GM21737 (cell line): ENCODE measurements around the gene KCTD19.

ENCODE experiments used
- ATAC-seq: cut with Tn5 transposase; IDR thresholded peaks from one replicate; pipeline ENCODE4 v1.9.1; 2021; ENCODE audit warnings: mild to moderate bottlenecking, moderate library complexity; ENCODE audit not compliant: unreplicated experiment

The KCTD19 gene

DNA sequence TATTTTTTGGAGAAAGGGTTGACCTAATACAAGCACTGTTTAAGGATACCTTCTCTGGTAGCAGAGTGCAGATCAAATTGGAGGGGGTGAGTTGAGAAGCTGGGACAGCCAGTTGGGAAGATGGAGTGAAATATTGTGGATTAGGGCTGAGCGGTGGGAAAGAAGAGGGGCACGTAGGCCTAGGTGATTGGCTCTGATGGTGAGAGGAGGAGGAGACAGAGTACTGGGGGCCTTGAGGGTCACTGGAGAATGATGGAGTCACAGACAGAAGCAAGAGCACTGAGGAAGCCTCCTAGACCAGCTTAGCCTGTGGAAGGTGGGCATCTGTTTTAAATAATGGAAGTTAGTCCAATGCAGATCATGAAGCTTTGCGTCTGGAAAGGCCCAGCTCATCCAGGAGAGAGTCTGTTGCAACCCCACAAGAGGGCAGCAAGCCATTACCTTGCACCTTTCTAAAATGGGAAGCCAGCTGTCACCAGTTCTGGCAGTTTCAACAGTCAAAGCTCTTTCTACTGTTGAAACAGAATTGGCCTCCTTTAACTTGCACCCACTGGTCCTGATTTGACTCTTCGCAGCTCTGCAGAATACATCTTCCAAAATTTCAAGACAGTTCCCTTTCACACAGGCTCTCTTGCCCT is 66.0 kb downstream of the KCTD19 start:
- no peak for ATAC-seq

DNA sequence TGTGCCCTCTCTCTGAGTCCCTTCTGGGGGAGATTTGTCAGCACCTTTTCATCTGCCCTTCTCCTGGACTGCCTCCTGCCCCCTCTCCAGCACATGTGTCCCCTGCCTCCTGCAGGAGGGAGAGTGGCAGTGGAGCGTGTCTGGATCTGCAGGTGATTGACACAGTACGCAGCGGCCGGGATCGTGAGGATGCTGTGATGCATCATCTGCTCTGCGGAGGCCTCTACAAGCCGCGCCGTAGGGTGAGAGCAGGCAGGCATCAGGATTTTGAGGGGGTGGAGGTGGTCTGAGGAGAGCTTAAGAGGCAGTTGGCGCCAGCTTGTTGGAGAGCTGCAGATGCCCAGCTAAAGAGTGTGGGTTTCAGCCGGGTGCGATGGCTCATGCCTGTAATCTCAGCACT is 66.8 kb downstream of the KCTD19 start:
- ATAC-seq = no peak

DNA sequence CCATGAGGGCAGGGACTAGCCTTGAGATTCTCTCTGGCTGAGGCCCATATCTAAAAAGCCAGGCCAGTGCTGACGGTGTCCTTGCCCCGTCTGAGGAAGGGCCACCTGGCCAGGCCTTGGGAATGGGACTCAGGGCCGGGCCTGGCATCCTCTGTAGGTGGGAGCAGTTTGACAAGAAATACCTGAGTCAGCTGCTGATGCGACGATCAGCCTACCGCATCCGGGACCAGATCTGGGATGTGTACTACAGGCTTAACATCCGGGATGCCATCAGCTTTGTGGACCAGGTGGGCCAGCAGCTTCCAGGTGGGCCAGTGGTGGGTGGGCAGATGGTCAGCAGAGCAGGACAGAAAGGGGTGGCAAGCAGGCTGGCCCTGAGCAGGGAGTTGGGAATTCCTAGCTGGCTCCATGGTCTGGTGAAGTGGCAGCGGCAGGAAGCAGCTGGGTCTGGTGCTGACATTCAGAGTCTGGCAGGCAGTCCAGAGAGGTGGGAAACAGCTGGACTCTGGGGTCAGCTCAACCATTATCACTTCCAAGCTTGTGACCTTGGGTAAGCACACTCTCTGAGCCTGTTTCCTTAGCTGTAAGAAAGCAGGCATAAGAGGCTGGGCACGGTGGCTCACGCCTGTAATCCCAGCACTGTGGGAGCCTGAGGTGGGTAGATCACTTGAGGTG is 68.2 kb downstream of the KCTD19 start:
- no peak for ATAC-seq

DNA sequence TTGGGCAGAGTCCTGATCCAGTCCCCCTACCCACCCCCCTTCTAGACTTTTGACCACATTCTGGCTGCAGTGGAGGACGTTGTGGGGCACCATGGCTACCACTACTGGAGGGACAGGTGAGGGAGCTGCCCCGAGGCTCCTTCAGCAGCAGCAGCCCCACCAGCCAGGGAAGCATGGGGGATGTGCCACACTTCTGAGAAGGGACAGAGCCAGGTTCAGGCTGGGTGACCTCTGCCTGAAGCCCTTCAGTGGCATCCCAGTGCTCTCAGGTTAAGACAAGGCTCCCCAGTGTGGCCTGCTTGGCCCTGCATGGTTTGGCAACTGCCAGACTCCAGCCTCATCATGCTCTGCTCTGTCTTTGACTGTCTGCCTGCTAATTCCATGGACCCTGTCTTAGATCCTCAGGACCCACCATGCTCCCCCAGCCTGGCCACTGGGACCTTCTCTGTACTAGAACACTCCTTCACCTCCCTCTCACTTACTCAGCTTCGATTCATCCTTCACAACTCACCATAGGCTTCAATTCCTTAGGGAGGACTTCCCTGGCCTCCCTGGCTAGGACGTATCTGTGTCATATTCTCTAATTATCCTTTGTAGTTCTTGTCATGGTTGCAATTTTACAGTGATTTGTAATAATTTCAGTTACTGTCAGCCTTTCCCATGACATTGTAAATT is 68.9 kb downstream of the KCTD19 start:
- no peak for ATAC-seq

DNA sequence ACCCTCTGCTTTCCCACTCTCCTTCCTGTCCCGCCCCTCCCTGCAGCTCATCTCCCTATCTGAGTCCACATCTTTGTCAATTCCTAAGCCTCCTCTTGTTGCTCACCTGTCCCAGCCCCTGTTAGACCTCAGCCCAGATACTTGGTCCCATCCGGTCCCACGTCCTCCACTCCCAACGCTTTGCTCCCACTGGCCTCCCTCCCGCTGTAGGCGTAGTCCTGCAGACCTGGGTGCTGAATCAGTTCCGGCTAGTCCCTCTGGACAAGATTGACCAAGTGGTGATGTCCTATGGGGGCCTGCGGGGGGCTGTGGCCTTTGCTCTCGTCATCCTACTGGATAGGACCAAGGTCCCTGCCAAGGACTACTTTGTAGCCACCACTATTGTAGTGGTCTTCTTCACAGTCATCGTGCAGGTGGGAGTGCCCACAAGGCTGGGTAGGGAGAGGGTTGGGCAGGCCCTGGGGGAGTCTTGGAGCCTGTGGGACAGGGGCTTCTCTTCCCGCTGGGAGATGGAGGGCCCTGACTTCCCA is 69.8 kb downstream of the KCTD19 start:
- ATAC-seq = no peak

DNA sequence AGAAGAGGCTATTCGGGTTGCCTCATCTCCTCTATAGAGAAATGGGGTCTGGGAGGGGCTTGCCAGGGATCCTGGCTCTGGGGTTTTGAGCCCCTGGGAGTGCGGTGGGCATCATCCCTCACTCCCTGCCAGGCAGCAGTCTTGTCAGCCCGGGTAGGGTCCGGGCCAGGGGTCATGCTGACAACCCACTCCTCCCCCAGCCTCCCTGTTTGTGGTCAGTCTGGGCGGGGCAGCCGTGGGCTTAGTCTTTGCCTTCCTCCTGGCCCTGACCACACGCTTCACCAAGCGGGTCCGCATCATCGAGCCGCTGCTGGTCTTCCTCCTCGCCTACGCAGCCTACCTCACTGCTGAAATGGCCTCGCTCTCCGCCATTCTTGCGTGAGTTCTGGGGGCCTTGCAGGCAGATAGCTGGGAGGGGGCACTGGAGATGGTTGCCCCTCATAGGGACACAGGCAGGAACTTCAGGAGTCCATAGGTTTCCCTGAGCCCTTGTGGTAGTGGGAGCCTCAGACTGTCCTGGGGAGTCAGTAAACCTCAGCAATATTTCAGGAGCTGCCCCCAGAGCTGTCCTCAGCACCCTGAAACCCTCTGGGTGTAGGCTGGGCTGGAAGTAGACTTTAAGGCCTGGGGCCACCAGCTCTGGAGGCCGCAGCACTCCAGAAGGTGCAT is 70.9 kb downstream of the KCTD19 start:
- ATAC-seq = no peak

DNA sequence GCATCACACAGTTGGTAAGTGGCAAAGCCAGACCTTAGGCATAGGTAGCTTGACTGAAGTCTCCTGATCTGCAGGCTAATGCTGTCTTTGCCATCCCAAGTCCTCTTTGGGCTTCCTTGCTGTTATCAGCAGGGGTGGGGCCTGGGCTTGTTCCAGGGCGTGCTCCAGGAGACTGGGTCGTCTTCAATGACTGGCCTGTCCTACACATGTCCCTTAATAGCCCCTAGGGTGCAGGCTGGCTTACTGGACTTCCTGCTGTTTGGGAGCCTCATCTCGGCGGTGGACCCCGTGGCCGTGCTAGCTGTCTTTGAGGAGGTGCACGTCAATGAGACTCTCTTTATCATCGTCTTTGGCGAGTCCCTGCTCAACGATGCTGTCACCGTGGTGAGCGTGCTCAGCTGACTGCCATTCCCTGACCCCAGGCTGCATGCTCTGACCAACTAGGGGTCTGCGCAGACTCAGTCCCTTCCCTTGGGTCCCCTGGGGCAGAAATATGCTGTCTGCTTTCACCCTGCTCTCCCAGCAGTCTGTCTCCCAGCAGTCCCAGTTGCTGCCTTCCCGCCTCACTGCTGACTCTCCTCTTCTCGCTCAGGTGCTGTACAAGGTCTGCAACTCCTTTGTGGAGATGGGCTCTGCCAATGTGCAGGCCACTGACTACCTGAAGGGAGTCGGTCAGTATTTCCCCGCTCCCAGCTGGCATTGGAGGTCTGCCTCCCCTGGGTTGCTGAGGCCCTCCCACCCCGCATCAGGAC is 71.6 kb downstream of the KCTD19 start:
- no peak for ATAC-seq

DNA sequence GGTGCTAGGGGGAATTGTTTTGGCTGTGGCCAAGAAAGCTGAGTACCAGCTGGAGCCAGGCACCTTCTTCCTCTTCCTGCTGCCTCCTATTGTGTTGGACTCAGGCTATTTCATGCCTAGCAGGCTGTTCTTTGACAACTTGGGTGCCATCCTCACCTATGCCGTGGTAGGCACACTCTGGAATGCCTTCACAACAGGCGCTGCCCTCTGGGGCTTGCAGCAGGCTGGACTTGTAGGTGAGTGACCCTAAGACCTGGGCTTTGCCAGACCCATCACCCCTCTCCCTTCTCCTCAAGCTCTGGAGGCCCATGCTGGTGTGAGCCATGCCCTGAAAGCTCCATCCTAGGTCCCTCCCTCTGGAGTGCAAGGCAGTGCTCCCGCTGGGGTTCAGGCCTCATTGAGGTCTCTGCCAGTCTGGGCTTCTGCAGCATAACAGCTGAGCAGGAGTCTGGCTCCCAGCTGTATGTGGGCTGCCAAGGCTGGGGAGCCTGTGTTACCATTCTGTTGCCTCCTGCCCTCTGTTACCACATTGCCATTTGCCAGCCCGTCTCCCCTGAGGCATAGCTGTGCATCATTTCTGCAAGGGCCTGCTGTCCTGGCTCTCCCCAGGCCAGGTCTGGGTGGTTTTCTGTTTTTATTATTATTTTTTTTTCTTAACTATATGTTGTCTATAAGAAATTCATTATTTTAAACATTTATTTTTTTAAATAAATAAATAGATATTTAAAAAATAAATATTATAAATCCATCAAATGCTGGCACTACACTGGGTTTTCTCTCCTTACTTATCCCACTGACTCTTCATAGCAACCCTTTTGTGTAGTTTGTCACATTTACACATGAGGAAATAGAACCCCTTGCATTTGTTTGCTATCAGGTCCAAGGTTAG is 73.7 kb downstream of the KCTD19 start:
- ATAC-seq = no peak

DNA sequence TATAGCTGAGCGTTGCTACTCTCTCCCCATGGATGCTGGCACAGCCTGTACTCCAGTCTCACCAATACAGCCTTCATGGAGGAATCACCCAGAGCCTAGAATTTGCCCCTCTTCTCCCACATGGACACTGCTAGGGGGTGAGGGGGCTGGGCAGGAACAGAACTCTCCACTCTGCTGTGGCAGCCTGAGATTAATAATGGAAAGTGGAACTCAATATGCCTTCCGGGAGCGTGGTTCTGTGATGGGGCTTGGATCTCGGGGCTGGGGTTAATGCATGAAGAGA is 76.6 kb downstream of the KCTD19 start:
- ATAC-seq = no peak

DNA sequence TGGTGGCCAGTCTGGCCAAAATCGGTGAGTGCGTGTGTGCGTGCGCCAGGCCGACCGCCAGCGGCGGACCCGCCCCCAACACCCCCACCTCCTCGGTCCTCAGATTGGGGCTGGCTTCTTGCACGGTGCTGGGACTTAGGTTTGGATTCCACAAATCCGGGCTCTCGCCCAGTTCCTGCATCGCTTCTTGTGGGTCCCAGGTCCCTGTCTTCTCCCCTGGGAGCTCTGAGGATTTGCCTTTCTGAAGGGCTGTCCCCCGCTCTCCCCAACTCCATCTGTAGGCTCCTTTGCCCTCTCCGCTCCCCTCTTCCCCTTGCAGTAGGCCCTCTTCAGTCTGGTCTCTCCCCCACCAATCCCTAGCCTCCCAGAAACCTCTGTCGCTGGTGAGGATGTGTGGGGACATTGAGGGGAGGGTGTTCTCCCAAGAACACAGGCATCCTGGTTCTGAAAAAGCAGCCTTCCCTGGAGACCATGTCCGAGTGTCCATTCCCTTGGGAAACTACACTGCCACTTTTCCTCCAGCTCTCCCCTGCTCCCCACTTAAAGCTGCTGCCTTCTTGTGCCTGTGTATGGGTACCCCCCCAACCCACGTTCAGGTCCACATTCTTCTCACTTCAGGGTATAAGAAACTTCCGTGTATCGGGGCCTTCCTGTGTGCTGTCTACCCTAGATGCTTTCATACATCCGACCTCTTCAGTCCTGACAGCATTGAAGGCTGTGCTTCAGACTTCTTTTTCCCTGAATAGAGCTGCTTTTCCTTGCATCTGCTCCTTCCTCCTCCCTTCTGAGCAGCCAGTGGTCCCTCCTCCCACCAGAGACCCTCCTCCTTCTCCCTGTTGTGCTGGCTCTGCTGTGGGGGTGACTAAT is 77.1 kb downstream of the KCTD19 start:
- ATAC-seq = no peak

DNA sequence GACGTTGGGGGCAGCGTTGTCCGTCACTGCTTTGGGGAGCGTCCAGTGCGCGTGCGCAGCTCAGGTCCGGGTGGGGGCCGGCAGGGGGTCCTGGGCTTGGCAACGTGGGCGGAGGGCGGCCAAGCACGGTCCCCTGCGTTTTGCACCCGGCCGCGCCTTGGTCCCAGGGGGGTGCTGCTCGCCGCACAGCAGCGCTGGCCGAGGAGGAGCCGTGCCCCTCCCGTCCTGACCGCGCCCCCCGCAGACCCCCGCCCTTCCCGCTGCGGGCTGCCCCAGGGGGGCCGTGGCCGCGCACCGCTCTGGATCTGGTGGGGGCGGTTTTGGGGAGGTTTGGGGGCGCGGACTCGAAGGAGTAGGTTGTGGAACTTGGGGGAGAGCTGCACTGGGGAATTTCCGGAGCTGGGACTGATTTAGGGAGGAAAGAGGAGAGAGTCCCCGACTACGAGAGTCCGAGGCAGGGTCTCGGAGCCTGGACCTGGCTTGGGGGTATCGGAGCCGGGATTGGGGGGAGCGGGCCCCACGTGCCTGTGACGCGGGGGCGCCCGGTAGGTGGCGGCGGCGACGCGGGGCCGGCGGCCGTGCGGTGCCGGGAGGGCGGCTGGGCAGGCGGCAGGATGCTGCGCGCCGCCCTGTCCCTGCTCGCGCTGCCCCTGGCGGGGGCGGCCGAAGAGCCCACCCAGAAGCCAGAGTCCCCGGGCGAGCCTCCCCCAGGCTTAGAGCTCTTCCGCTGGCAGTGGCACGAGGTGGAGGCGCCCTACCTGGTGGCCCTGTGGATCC is 78.0 kb downstream of the KCTD19 start, which contains the start of gene SLC9A5:
TSS of gene SLC9A5 (plus strand) at position 579 of the 777 bp plus-strand sequence. CDS start at position 615, 36 bp downstream.
- ATAC-seq = no peak

DNA sequence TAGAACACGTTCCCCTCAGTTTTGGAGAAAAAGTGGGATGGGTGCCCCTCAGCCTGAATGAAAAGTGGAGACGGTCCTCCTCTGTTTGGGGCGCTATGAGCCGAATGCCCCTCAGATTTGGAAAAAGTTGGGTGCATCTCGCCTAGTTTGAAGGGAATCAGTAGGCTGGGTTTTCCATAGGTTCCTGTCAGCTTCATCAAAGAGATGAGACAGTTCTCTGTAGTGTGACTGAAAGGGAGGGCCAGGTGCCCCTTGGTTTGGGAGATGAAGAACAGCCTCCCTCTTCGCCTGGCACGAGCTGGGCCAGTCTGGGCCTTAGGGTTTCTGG is 78.5 kb downstream of the KCTD19 start:
- no peak for ATAC-seq

DNA sequence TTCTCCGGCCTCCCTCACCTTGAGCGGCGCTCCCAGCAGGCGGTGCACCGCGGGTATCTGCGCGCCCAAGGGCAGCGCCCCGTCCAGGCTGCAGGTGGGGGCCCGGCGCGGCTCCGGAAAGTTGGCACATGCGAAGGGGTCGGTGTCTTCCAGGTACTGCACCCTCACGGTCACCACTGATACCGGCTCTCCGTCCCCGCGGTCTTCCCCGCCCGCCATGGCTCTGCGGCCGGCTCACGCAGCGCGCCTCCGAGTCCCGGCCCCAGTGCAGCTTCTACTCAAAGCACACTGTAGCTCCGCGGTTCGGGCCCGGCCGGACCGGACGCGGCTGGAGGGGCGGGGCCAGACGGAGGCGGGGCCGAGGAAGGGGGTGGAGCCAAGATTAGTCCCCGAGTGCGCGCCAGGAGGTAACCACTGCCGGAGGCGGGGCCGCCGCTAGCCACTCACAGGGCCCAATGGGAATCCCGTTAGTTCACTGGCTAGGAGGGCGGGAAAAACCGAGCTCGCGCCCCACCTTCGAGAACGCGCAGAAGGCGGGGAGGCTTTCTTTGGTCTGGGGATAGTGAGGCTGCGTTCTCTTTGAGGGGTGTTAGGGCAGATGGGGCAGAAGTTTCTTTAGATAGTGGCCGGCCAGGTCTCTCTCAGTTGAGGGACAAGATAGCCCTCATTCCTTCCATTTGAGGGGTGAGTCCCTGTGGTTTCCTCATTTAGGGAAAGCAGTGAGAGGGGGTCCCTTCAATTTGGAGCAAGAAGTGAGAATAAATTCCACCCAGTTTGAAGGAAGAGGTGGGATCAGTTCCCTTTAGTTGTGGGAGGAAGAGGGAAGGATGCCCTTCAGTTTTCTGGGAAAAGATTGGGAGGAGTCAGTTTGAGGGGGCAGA is 79.1 kb downstream of the KCTD19 start, which contains the start of gene FHOD1:
TSS of gene FHOD1 (minus strand) at position 290 of the 881 bp plus-strand sequence. CDS start at position 219, 71 bp downstream.
- ATAC-seq = peak; percentile 47

DNA sequence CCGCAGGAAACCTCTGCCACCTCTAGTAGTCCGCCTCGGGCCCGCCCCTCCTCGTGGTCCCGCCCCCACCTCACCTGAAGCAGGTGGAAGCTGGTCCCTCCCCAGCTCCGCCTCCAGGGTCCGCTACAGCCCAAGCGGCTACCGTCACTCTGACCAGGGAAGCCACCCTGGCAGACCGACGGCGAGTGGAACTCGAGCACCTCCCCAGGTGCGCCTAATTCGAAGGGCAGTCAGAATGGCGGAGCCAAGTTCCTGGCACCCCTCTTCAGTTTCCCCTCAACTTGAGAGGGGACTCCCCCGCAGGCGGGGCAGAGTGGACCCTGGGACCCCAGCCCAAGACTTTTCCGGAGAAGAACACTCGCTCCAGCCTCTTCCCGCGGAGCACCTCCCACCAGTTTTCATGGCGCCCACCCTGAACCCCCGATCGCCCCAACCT is 79.8 kb downstream of the KCTD19 start:
- peak; percentile 16 for ATAC-seq

DNA sequence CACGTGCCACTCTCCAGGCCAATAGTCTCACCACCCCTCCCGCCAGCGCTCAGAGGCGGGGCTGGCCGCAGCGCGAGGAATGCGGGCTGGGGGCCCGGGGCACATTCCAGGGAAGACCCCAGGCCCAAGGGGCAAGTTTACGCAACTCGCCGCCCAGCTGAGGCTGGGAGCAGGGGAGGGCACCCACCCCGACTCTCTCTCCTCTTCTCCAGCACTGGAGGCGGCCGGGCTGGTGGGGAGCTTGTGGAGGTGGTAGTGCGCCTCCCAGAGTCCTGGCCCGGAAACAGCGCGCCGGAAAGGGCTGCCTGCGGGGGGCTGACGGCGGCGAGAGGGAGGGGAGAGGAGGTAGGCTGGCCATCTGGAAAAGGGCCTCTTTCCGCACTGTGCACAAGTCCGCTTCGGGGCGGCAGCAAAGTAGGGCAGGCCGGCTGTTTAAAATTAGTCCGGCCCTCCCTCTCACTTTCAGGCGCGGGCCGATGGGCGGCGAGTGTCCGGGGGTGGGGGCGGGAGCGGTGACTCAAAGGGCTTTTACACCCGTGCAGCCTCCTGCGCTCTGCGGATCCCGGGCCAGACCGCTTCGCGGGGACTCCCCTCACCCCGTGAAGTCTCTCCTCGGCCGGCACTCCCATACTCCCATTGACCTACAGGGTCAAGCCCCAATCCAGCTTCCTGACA is 80.3 kb downstream of the KCTD19 start:
- ATAC-seq = peak; percentile 21

DNA sequence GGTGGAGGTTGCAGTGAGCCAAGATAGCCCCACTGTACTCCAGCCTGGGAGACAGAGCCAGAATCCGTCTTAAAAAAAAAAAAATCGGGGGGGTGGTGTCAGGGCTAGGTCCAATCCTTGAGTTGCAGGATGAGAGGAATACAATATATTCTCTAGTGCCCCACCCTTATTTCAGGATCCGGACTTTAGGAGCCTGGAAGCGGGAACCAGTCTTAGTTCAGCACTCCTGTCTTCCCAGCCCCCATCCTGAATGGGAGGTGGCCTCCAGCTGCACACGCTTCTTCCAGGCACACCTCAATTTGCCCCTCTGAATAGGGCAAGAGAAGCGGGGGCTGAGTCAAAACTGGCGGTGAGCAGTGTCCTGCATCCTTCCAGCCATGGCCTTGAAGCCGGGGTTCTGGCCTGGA is 80.9 kb downstream of the KCTD19 start:
- ATAC-seq = no peak

DNA sequence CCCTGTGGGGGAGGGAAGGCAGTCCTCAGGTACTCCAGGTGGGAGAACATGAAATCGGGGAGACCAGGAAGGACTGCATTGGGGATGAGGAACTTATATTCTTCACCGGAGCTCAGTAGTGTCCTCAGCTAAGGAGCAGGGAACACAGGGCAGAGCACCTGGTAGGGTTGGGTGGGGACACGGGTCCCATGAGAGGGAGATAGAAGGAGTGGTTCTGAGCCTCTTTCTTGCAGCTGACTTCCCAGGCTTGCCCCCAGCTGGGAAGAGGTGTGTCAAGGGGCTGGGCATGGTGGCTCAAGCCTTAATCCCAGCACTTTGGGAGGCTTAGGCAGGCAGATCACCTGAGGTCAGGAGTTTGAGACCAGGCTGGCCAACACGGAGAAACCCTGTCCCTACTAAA is 81.4 kb downstream of the KCTD19 start:
- no peak for ATAC-seq
